ENCODE results near the gene UBC. TPM values are rescaled to one million over a fixed set of nuclear protein-coding genes. Genes with fewer than 3 reads are reported as not detected.

UBC gene
- 1,839 TPM for polyA plus RNA-seq (2012; ENCODE audit: insufficient read depth, insufficient read length, low read depth)

DNA sequence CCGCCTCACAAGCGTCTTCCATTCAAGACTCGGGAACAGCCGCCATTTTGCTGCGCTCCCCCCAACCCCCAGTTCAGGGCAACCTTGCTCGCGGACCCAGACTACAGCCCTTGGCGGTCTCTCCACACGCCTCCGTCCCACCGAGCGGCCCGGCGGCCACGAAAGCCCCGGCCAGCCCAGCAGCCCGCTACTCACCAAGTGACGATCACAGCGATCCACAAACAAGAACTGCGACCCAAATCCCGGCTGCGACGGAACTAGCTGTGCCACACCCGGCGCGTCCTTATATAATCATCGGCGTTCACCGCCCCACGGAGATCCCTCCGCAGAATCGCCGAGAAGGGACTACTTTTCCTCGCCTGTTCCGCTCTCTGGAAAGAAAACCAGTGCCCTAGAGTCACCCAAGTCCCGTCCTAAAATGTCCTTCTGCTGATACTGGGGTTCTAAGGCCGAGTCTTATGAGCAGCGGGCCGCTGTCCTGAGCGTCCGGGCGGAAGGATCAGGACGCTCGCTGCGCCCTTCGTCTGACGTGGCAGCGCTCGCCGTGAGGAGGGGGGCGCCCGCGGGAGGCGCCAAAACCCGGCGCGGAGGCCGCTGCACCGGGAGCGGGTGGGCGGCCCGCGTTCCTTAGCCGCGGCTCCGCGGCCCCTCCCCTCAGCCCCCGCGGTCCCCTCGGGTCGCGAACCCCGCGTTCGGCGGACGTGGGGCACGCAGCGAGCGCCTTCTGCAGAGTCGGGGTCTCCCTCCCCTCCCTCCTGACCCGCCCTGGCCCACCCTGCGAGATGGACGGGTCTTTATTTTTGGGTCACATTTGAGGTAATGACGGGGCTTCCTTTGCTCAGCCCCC, at the start of gene UBC:
Gene UBC, minus strand, starts transcription at position 259 of the 847 bp plus-strand sequence. CDS start 879 bp downstream, outside the sequence.
- DNase-seq, result peak; percentile 89
- TF ChIP-seq CTCF (IDR thresholded peaks at IDR 0.05; ENCODE audit: low read depth, low read length), result no peak
- H3K27me3 ChIP-seq, result no peaks in the 10 kb centered on the region
- peak within 1 kb of the TSS; percentile 97 for H3K4me3 ChIP-seq (ENCODE audit: low read depth, low read length)
- no peaks in the 10 kb centered on the region for H3K9me3 ChIP-seq
- peaks cover 14% of the 10 kb centered on the region for H3K4me1 ChIP-seq
- H3K36me3 ChIP-seq, result peaks cover 20% of the 10 kb centered on the region

GRCh38 chr12:124963211-124963610, 48.8 kb upstream of the UBC start:
- Histone ChIP-seq H3K9me3 (no peaks in the 10 kb centered on the region), H3K4me3 (ENCODE audit: low read depth, low read length) (no peak overlapping the region), H3K27me3 (no peaks in the 10 kb centered on the region), H3K36me3 (peaks cover 66% of the 10 kb centered on the region), H3K4me1 (no peaks in the 10 kb centered on the region)
- DNase-seq, result no peak
- TF ChIP-seq CTCF (IDR thresholded peaks at IDR 0.05; ENCODE audit: low read depth, low read length), result no peak

DNA sequence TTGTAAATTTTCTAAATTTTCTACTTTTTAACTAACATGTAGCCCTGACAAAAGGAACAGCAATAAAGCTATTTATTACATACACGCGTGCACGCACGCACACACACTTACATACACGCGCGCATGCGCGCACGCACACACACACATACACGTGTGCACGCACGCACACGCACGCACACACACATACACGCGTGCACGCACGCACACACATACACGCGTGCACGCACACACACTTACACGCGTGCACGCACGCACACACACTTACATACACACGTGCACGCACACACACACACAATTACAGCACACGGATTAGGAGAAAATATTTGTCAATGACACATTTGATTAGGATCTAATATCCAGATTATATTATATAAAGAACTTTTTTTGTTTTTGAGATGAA, 46.6 kb upstream of the UBC start:
- DNase-seq, result no peak
- TF ChIP-seq CTCF (IDR thresholded peaks at IDR 0.05; ENCODE audit: low read depth, low read length), result no peak
- Histone ChIP-seq H3K4me3 (ENCODE audit: low read depth, low read length) (no peak overlapping the region), H3K27me3 (no peaks in the 10 kb centered on the region), H3K4me1 (no peaks in the 10 kb centered on the region), H3K9me3 (no peaks in the 10 kb centered on the region), H3K36me3 (peaks cover 78% of the 10 kb centered on the region)

- no peaks in the 10 kb centered on the region for H3K4me1 ChIP-seq
- no peak for DNase-seq
- H3K27me3 ChIP-seq, result no peaks in the 10 kb centered on the region
- H3K36me3 ChIP-seq, result peaks cover 72% of the 10 kb centered on the region
- no peak overlapping the region for H3K4me3 ChIP-seq (ENCODE audit: low read depth, low read length)
- H3K9me3 ChIP-seq, result no peaks in the 10 kb centered on the region
- TF ChIP-seq CTCF (IDR thresholded peaks at IDR 0.05; ENCODE audit: low read depth, low read length), result no peak
Measured at GRCh38 chr12:124956571-124956970, 42.1 kb upstream of the UBC start.

GRCh38 chr12:124954771-124955170, 40.3 kb upstream of the UBC start:
- DNase-seq, result no peak
- TF ChIP-seq CTCF (IDR thresholded peaks at IDR 0.05; ENCODE audit: low read depth, low read length), result no peak
- H3K9me3 ChIP-seq, result no peaks in the 10 kb centered on the region
- H3K36me3 ChIP-seq, result peaks cover 69% of the 10 kb centered on the region
- no peaks in the 10 kb centered on the region for H3K4me1 ChIP-seq
- no peak overlapping the region for H3K4me3 ChIP-seq (ENCODE audit: low read depth, low read length)
- H3K27me3 ChIP-seq, result no peaks in the 10 kb centered on the region
